Activated naive CD4-positive, alpha-beta T cell treated with anti-CD3 and anti-CD28 coated beads, Interleukin-2, amount 50 U/mL, for 24 hours (primary cell): ENCODE measurements around the gene DGKQ.

ENCODE experiments used
- H3K27ac Mint-ChIP-seq: one replicate; pipeline ENCODE4 v1.8.0; 2021; ENCODE audit warnings: mild to moderate bottlenecking, mixed read lengths
- H3K27me3 Mint-ChIP-seq: one replicate; pipeline ENCODE4 v1.8.0; 2021; ENCODE audit warnings: mixed read lengths
- H3K36me3 Mint-ChIP-seq: one replicate; pipeline ENCODE4 v1.8.0; 2021; ENCODE audit warnings: mixed read lengths
- H3K4me1 Mint-ChIP-seq: one replicate; pipeline ENCODE4 v1.8.0; 2021; ENCODE audit warnings: mixed read lengths
- H3K4me3 Mint-ChIP-seq: one replicate; pipeline ENCODE4 v1.8.0; 2021; ENCODE audit warnings: mild to moderate bottlenecking, mixed read lengths
- H3K9me3 Mint-ChIP-seq: one replicate; pipeline ENCODE4 v1.8.0; 2021; ENCODE audit warnings: mixed read lengths

DGKQ gene, protein sequence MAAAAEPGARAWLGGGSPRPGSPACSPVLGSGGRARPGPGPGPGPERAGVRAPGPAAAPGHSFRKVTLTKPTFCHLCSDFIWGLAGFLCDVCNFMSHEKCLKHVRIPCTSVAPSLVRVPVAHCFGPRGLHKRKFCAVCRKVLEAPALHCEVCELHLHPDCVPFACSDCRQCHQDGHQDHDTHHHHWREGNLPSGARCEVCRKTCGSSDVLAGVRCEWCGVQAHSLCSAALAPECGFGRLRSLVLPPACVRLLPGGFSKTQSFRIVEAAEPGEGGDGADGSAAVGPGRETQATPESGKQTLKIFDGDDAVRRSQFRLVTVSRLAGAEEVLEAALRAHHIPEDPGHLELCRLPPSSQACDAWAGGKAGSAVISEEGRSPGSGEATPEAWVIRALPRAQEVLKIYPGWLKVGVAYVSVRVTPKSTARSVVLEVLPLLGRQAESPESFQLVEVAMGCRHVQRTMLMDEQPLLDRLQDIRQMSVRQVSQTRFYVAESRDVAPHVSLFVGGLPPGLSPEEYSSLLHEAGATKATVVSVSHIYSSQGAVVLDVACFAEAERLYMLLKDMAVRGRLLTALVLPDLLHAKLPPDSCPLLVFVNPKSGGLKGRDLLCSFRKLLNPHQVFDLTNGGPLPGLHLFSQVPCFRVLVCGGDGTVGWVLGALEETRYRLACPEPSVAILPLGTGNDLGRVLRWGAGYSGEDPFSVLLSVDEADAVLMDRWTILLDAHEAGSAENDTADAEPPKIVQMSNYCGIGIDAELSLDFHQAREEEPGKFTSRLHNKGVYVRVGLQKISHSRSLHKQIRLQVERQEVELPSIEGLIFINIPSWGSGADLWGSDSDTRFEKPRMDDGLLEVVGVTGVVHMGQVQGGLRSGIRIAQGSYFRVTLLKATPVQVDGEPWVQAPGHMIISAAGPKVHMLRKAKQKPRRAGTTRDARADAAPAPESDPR

GRCh38 chr4:973431-974397, at the start of gene DGKQ:
Gene DGKQ, minus strand, starts transcription at chr4:973569. Its CDS starts 87 bp downstream, at chr4:973482.
- H3K27ac Mint-ChIP-seq, result no peak within 1 kb of the TSS
- H3K4me1 Mint-ChIP-seq, result peaks cover 5% of the 10 kb centered on the region
- H3K4me3 Mint-ChIP-seq, result peak within 1 kb of the TSS; percentile 49
- H3K36me3 Mint-ChIP-seq, result no peaks in the 10 kb centered on the region
- no peaks in the 10 kb centered on the region for H3K27me3 Mint-ChIP-seq
- no peaks in the 10 kb centered on the region for H3K9me3 Mint-ChIP-seq

GRCh38 chr4:1022739-1023066, 49.3 kb upstream of the DGKQ start:
- Mint-ChIP-seq H3K27ac (no peak overlapping the region), H3K4me3 (no peak overlapping the region), H3K9me3 (no peaks in the 10 kb centered on the region), H3K36me3 (peaks cover 2% of the 10 kb centered on the region), H3K4me1 (peaks cover 9% of the 10 kb centered on the region), H3K27me3 (no peaks in the 10 kb centered on the region)

GRCh38 chr4:1022051-1022738, 48.8 kb upstream of the DGKQ start:
- Mint-ChIP-seq H3K9me3 (no peaks in the 10 kb centered on the region), H3K27me3 (no peaks in the 10 kb centered on the region), H3K36me3 (peaks cover 2% of the 10 kb centered on the region), H3K4me1 (peaks cover 9% of the 10 kb centered on the region), H3K4me3 (no peak overlapping the region), H3K27ac (no peak overlapping the region)

DNA sequence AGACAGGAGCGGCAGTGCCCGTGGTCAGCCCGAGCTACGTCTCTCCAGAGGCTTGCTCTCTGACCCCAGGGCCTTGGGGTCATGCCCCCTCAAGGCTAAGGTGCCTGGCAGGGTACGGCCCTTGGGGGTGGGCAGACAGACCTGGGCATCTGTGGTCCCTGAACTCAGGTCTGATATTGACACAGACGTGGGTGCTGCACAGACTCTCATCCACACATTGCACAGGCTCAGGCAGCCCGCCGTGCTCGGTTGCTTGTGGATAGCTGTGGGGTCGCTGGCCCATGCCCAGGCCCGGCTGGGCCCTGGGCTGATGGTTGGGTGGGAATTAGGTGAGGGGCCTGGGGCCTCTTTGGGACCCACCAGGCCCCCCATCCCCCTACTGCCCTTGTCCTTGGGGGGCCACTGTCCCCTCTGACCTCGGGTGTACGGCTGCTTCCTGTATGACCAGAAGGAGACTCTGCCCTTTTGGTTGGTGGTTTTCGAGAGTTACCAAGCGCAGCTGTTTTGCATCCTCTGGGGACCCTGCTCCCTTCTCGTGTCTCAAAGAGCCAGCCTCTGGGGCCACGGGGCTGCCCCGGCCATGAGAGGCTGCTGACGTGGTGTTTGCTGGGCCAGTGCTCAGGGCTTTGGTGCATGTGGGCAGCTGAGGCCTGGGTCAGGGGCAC, 48.1 kb upstream of the DGKQ start:
- Mint-ChIP-seq H3K4me1 (peaks cover 9% of the 10 kb centered on the region), H3K4me3 (no peak overlapping the region), H3K9me3 (no peaks in the 10 kb centered on the region), H3K36me3 (peaks cover 2% of the 10 kb centered on the region), H3K27me3 (no peaks in the 10 kb centered on the region), H3K27ac (no peak overlapping the region)

GRCh38 chr4:1019729-1020470, 46.5 kb upstream of the DGKQ start:
- Mint-ChIP-seq H3K4me3 (no peak overlapping the region), H3K9me3 (no peaks in the 10 kb centered on the region), H3K4me1 (peaks cover 4% of the 10 kb centered on the region), H3K36me3 (no peaks in the 10 kb centered on the region), H3K27me3 (no peaks in the 10 kb centered on the region), H3K27ac (no peak overlapping the region)

- Mint-ChIP-seq H3K9me3 (no peaks in the 10 kb centered on the region), H3K4me1 (peaks cover 4% of the 10 kb centered on the region), H3K27me3 (no peaks in the 10 kb centered on the region), H3K27ac (no peak overlapping the region), H3K36me3 (no peaks in the 10 kb centered on the region), H3K4me3 (no peak overlapping the region)
These were observed 46.0 kb upstream of the DGKQ start for GRCh38 chr4:1019320-1019719.

GRCh38 chr4:1018147-1019020, 45.0 kb upstream of the DGKQ start:
- Mint-ChIP-seq H3K4me1 (peaks cover 11% of the 10 kb centered on the region), H3K27ac (no peak overlapping the region), H3K36me3 (no peaks in the 10 kb centered on the region), H3K9me3 (no peaks in the 10 kb centered on the region), H3K27me3 (no peaks in the 10 kb centered on the region), H3K4me3 (no peak overlapping the region)

DNA sequence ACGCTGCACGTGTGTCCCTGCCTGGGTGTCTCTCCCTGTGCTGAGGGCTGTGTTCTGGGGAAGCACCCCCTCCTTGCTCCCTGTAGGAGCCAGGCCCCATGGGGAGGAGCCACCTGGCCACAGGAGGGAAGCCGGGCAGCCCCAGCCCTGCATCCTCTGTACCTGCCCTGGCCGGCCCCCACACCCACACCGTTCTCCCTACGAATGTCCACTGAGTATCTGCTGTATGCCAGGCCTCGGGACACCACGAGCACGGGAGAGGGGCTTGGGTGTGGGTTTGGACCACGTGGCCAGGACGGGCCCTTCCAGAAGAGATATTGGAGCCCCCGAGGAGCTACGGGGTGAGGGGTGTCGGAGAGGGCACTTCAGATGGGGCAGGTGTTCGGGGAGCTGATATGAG, 44.3 kb upstream of the DGKQ start:
- H3K27ac Mint-ChIP-seq, result no peak overlapping the region
- H3K4me1 Mint-ChIP-seq, result peaks cover 11% of the 10 kb centered on the region
- H3K4me3 Mint-ChIP-seq, result no peak overlapping the region
- H3K36me3 Mint-ChIP-seq, result no peaks in the 10 kb centered on the region
- H3K27me3 Mint-ChIP-seq, result no peaks in the 10 kb centered on the region
- H3K9me3 Mint-ChIP-seq, result no peaks in the 10 kb centered on the region

DNA sequence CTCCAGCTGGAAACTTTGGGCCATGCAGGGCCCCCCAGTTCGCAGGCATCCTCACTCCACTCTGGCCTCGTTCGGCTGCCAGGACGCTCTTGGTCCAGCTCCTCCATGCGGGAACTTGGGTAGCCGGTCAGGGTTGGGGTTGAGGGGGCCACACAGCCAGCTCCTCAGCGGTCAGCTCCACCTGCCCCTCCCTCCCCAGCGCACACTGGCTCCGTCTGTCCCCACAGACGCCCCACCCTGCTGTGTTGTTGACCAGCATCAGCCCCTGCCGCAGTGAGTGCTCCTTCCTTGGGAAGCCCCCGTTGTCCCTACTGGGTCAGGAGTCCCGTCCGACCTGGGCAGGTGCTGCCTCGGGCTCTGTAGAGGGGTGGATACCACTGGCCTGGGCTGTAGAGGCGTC, 43.8 kb upstream of the DGKQ start:
- no peak overlapping the region for H3K27ac Mint-ChIP-seq
- H3K36me3 Mint-ChIP-seq, result no peaks in the 10 kb centered on the region
- H3K9me3 Mint-ChIP-seq, result no peaks in the 10 kb centered on the region
- H3K4me1 Mint-ChIP-seq, result peaks cover 11% of the 10 kb centered on the region
- no peak overlapping the region for H3K4me3 Mint-ChIP-seq
- H3K27me3 Mint-ChIP-seq, result no peaks in the 10 kb centered on the region

DNA sequence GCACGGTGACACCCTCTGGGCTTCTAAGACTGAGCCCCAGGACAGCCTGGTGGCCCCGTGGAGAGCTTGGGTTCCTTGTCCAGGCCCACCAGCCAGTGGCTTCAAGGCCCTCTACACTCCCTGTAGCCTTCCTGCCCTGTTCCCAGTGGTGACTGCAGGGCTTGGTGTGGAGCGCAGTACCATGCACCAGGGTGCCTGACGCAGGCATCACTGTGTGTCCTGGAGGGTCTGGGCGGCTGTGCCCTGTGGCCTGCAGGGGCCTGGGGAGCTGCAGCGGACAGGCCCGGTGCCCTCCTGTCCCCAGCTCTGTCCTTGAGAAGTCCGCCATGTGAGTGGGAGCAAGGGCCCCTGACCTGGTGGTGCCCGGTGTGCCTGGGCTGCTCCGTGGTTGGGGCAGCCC, 42.4 kb upstream of the DGKQ start:
- Mint-ChIP-seq H3K9me3 (no peaks in the 10 kb centered on the region), H3K36me3 (no peaks in the 10 kb centered on the region), H3K4me3 (no peak overlapping the region), H3K27me3 (no peaks in the 10 kb centered on the region), H3K4me1 (peaks cover 11% of the 10 kb centered on the region), H3K27ac (no peak overlapping the region)

DNA sequence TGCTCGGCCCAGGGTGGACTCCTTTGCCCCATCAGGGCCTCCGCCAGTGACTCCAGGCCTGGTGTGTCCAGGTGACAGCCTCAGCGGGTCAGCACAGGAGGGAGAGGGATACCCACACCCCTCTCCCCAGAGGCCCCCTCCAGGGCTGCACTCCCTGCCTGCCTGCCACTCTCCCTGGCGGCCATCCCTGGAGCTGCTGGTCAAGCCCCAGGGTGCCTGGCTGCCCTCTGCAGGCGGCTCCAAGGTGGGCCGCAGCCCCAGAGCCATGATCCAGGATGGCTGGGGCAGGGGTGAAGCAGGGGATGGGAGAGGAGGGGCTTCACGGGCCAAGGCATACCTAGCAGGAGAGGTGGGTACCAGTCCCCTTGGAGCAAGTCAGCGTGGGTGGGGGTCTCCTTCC, 41.8 kb upstream of the DGKQ start:
- Mint-ChIP-seq H3K36me3 (no peaks in the 10 kb centered on the region), H3K27me3 (no peaks in the 10 kb centered on the region), H3K4me1 (peaks cover 16% of the 10 kb centered on the region), H3K27ac (no peak overlapping the region), H3K4me3 (no peak overlapping the region), H3K9me3 (no peaks in the 10 kb centered on the region)

GRCh38 chr4:1014291-1015167, 41.2 kb upstream of the DGKQ start:
- Mint-ChIP-seq H3K4me1 (peaks cover 12% of the 10 kb centered on the region), H3K9me3 (no peaks in the 10 kb centered on the region), H3K27ac (no peak overlapping the region), H3K4me3 (no peak overlapping the region), H3K36me3 (no peaks in the 10 kb centered on the region), H3K27me3 (no peaks in the 10 kb centered on the region)
